Nucleus accumbens (tissue), 56 donors: Measurements from ENCODE around the gene HIVEP3.
A peak's percentile ranks its signal among the peaks of the same experiment; 100 is the strongest.
"Not testable (repeated sequence)": the region's sequence is repeated elsewhere in the genome, so short reads cannot be mapped to it uniquely, and the experiment has no call there.

Experiments used
- DNase-seq, 56 donors: peaks; one replicate each; lab custom pipeline; 2025; lab: John Stamatoyannopoulos, UW

Gene HIVEP3

DNA sequence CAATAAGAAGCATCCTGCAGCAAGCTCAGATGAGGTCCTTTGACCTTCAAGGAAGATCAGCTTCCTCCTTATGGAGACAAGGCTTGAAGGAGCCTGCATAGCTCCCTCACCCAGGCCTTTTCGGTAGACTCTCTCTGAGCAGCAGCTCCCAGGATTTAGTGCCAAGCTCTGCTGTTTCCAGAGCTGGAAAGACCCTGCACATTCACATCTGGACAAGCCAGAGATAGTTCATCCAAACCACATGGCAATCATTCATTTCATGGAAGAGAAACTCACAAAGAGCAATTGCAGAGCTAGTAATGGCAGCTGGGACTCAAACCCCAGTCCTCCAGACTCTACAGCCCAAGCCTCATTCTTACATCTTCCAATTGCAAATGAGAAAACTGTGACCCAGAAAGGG, 357.8 kb downstream of the HIVEP3 start:
- no peak for DNase-seq

DNA sequence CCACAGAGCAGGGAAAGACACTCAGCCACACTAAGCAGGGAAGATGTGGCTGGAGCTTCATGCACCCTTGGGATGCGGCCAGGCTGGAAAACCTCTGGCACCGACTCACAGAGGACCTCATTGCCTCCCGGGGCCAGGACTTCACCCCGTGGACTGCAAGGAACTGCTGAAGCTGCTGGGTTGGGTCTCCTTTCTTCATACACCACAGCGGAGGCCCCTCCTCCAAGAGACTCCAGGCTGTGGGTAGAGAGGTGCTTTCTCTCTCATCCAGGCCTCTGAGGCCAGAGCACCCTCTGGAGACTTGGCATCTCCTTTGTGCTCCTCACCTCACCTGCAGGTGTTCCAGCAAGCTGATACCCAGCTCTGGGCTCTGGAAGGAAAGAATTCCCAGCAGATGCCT, 358.2 kb downstream of the HIVEP3 start:
- no peak for DNase-seq

DNA sequence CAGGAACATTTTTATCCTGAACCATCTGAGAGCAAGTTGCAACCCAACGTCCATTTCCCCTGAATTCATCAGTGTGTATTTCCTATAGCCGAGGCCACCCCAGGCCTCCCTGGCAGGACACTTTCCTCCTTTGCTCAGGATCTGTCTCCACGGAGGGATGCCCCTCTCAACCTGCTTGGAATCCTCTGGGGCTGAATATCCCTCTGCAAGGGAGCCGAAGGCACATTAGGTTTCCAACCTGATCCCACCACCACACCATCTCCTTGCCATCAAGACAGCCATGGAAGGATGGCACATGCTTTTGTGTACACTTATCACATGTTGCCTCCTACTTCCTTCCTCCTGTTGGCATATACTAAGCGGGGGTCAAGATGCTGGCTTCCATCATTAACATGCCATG, 359.4 kb downstream of the HIVEP3 start:
- no peak for DNase-seq

DNA sequence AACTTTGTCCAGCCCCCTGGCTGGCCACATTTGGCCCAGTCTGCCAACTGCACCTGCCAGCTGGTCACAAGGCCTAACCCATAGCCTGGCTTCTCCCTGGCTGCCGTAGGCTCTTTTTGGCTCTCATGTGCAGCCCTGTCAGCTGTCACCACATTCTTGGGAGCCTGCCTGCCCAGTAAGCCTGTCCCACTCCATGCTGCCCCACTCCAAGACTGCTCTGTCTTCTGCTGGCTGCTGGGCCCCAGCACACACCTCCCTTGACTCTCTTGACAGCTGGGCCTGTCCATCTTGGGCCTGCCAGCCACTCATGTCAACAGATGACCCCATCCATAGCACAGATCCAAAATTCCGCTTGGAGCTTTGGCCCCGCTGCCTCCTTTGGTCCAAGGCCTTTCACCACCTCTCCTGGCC, 360.0 kb downstream of the HIVEP3 start:
- DNase-seq: peak in 13 of 56 donors; percentile 5 to 38 (median 18)

DNA sequence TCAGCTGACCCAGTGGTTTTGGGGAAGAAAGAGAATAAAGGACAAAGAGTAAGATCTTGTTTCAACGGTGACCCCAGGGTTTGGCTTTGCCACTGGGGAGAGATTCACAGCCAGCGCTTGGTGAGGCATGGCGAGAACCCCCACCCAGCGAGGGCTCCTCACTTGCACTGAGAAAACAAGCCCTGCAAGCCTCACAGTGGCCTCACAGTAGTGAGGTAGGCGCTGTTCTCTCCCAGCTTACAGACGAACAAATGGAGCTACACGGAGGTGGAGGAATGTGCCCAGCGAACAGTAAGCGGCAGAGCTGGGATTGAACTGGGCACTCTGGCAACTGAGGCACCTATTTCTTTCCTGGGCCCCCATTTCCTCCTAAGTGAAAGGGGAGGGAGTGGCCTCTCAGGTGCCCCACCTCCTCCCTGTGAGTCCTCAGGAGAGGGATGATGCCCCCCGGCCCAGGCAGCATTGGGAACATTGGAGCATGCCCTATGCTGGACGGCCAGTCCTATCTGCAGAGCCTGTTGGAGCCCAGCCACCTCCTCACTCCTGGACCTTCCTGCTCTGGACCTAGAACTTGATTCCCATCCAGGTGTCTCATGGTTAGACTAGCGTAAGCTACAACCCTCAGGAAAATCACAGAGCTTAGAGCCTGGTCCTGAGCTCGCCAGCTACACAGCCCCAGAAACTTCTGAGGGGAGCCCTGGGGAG, 360.8 kb downstream of the HIVEP3 start:
- DNase-seq: no peak

DNA sequence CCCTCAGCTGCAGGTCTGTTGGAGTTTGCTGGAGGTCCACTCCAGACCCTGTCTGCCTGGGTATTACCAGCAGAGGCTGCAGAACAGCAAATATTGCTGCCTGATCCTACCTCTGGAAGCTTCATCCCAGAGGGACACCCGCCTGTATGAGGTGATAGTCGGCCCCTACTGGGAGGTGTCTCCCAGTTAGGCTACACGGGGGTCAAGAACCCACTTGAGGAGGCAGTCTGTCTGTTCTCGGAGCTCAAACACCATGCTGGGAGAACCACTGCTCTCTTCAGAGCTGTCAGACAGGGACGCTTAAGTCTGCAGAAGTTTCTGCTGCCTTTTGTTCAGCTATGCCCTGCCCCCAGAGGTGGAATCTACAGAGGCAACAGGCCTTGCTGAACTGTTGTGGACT, 364.0 kb downstream of the HIVEP3 start:
- DNase-seq: not testable (repeated sequence)

DNA sequence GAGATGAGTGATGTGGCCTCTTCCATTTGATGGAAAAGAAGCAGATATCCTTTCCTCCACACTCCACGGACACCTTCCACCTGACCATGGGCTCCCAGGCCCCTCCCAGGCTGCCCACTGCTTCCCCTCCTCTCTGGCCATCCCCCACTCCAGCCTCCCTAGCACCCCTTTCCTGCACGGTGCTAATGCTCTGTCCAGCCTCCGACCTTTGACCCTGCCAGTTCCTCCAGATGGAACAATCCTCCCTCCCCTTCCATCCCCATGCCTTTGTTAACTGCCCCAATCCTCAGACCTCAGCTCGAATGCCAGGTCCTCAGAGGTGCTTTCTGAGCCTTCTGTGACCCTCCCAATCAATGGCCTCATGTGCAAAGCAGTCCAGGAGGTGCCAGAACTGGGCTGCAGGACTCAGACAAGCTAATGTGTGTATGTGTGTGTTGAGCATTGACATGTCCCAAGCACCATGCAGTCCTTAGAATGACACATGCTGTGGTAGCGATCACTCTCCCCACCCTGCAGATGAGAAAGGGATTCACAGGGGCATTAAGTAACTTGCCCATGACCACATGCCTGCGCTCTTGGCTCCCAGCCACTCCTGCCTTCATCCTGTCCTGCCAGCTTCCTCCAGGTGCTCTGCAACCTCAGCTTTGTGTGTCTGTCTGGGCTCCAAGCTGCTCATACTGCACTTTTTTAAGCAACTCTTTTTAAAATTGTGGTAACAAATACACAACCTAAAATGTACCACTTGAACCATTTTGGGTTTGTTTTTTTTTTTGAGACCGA, 370.8 kb downstream of the HIVEP3 start:
- DNase-seq: no peak

DNA sequence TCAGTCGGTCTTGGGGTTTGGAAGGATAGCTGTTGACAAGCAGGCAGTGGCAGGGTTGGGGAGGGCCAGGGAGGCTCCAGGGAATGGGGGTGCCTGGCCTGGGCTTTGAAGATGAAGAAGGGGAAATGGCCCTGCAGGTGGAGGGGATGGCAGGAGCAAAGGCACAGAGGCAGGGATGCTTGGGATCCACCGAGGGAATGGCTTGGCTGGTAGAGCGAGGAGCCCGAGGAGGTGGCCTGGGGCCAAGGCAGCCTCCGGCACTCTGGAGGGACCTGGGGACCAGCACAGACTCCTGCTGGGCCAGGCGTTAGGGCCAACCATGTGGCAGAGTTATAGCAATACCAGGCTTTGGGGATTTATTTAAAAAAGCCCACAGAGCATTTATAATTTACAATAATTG, 371.4 kb downstream of the HIVEP3 start:
- DNase-seq: no peak

DNA sequence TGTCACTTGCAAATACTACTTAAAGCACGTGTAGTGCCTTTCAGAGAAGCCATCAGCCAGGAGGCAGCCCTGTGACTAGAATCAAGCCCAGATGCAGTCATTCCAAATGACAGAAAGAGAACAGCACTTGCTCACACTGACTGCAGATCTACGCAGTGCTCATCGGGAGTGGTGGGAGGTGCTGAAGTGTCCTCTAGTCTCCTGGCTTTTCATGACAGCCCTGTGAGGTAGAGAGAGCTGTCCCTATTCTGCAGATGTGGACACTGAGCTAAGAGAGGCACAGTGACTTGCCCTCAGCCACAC, 371.9 kb downstream of the HIVEP3 start:
- no peak for DNase-seq

DNA sequence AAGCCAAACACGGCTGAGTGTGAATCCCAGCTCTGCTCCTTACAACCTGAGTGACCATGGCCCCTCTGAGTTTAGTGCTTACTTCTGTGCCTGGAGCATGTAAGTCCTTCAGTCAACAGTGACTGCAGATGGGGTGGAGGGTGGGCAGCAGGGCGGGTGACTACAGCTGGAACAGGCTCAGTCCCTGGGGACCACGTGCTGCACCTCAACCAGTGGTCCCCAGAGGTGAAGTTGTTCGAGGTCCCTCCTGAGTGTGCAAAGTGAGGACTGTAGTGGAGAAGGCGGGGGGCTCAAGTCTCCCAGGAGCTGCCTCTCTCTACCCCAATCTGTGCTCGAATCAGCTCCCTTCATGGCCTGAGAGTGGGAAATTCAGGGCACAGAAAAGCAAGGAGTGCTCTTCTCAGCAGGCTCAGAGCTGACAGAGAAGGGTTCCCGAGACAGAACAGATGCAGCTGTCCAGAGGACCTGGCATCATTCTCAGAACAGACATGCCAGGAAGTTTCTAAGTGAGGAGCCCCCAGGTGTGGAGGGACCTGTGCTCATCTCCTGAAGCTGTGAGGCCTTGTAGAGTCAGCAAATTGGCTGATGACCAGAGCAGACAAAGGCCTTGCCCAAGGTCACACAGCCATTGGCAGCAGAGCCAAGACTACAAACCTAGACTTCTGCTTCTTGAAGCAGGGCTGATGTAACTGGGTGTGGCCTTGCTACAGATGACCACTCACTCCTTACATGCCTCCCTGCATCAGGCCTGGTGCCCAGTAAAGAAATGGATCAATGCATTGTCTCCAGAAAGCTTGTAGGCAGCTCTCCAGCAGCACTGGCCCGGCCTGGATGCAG, 372.5 kb downstream of the HIVEP3 start:
- DNase-seq: no peak

DNA sequence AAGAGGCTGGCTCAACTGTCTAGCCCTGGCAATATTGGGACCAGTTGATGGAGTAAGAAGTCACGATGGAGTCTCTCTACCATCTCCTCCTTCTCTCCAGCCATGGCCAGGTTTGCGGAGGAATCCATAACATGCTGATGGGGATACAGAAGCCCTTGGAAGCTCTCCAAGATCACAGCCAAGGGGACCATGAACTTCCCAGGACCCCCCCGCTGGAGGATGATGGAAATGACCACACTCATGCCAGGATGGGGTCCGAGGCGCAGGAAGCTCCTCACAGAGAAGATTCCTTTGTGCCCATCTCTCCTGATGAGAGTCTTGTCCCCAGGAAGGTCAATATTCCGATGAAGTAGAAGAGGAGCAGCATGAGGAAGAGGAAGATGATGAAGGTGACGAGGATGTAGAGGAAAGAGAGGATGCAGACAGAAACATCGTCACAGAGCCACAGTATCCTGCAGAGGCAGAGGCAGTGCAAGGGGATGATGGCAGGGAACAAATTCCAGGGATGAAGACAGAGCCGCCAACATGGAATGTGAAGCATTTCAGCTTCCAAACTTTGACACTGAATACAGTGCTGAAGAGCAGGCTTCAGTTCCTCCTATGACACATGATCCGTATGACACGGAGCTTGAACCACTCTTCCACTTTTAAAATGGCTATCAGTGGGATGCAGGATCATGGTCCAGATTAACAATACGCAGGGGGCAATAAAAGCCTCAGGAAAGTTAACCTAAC, 376.4 kb downstream of the HIVEP3 start:
- DNase-seq: no peak

DNA sequence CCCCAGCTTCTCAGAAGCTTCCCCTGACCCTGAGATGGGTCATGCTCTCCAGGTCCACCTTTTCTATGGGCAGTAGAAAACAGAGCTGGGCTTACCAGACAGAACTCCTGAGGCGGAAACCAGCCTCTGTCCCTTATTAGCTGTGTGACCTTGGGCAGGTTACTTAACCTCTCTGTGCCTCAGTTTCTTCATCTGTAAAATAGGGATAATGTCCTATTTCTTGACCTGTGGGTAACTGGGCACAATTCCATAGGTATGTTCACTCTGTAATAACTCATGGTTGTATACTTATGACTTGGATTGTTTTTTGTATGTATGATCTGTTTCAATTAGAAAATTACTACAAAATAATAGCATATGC, 377.1 kb downstream of the HIVEP3 start:
- DNase-seq: no peak

DNA sequence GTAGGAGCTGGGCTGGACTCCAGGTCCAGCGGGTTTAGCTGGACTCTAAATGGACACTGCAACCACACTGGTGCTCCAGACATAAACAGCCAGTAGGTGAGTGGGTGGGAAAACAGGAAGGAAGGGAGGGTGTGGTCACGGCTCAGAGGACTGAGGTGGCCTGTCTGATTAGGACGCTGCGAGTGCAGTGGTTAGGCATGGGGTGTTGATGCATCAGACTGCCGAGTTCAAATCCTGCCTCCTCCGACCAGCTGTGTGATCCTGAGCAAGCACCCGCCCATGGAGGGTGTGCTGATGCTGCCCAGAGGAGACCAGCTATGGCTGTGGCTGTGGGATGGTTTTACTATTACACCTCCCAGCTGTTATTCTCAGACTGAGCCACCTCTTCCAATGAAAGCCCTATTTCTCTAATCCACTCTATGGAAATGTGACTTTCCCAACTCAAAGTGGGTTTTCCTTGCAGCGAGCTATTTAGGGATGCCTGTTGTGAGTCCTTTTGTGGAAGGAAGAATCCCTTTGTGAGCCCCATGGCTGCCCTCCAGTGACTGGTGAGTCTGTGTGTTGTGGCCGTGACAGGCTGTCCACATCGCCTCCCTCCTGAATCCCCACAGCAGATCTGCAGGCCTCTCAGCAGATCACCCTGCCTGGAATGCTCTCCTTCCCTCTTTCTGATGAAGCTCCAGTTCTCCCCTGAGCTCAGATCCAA, 377.7 kb downstream of the HIVEP3 start:
- no peak for DNase-seq

DNA sequence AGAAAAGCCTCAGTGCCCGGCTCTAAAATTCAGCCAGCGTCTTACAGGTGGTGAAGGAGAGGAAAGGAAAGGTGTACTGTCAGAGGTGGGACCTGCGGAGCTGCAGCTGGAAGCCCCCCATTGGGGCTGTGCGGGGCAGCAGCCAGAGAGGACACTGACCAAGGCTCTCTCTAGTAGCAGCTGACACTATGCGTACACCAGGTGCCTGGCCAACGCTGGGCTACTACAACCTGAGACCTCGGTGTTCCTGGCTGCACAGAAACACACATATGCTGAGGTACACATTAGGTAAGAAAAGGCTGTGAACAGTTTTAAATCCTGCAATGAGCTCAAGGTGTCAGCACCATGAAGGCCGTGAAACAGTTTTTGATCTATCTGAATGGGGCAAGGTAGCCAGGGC, 378.7 kb downstream of the HIVEP3 start:
- no peak for DNase-seq

DNA sequence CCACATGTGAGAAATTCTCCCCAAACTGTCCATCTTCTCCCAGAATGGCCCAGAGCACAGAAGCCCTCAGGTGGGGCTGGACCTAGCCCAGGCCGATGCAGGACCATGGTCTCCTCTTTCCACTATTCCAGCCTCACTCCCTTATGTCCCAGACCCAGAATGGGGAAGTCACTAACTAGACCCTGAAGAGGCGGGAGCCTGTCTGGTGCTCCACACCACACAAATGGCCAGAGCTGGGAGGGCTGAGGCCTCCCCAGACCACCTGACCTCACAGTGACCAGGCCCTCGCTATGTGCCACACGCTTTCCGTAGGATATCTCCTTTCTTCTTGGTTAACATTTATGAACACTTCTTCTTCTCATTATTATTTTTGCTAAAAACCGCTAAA, 379.3 kb downstream of the HIVEP3 start:
- DNase-seq: no peak

DNA sequence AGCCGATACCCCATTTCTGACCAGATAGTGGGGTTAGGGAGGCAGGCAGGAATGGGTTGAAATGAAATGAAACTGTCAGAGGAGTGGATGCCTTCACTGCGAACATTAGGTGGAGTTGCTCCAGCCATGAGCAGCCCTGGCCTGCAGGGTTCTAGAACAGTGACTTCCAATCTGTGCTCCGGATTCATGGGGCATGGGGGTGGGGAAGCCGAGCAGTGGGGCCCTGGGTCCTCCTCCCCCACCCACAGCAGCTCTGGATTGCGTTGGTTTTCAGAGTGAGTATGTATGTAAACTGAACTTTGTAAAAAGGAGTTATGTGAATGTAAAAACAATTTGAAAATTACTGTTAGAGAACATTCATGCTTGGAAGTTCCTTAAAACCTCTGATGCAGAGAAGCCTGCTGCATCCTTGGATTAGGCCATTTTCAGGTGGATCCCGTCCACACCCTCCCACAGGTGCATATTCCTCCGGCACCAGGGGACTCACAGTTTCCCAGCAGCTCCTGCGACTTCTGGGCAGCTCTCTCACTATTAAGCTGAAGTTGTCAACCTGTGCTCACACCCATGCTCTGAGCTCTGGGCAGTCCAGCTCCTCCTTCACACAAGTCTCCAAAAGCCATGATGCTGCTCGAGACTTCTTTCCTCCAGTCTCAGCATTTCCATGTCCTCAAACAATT, 379.8 kb downstream of the HIVEP3 start:
- no peak for DNase-seq

DNA sequence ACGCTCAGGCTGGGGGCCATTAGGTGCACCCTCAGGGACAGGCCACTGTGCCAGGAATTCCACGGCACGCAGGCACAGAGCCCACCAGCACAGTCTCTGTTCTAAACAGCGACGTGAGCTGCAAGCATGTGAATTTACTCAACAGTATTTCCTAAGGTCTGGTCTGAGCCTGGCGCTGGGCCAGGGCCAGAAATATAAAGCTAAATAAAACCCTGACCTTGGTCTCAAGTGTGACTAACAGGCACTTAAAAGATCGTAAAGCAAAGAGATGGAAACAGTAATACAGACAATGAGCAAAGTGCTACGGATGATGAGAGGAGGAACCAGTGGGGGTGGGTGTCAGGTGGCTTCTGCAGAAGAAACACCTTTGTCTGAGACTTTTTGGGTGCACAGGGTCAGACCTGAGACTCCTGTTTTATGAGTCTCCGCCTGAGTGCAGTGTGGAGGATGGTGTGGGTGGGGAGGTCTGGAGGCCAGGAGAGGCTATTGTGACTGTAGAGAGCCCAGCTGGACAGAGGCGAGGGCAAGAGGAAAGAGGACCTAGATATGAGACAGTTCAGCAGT, 380.9 kb downstream of the HIVEP3 start:
- no peak for DNase-seq

DNA sequence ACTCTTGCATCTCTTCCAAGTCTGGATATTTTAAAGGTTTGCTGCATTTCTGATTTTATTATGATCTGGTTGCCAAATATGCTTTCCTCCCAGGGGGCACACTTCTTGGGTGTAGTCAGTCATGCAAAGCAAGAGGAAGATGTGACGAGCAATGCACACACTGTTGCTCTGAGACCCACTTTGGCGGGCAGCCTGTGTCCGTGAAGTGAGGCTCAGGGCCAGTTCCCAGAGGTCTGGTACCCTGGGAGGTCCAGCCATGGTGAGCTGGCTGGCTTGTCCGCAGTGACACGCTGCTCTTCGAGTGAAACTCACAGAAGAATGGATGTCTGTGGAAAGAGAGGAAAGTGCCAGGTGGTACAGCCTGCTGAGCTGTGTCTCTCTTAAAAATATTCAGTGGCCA, 381.5 kb downstream of the HIVEP3 start:
- no peak for DNase-seq

DNA sequence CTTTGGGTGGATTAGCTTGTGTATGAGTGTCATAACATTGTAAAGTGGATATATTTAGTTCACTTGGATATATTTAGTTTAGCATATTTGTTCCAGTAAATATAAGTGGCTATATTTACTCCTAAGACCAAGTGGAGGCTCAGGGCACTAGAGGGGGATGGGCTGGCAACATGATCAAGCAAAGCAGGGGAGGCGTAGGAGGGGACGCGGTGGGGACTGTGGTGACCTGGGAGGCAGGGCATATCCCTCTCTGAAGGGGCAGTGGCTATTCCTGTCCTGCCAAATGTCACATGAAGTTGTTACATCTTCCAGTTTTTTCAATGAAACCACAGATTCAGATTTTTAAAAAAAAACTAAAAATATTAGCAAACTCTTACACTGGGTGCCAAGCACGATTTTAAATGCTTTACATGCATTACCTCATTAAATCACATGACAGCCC, 382.3 kb downstream of the HIVEP3 start:
- DNase-seq: no peak
